NCI-H748 (cell line): ENCODE data around the gene ARHGAP45.

Experiments
- DNase-seq: peaks from one replicate; lab custom pipeline; 2025; ENCODE audit not compliant: unreplicated experiment; lab: John Stamatoyannopoulos, UW

The ARHGAP45 gene

DNA sequence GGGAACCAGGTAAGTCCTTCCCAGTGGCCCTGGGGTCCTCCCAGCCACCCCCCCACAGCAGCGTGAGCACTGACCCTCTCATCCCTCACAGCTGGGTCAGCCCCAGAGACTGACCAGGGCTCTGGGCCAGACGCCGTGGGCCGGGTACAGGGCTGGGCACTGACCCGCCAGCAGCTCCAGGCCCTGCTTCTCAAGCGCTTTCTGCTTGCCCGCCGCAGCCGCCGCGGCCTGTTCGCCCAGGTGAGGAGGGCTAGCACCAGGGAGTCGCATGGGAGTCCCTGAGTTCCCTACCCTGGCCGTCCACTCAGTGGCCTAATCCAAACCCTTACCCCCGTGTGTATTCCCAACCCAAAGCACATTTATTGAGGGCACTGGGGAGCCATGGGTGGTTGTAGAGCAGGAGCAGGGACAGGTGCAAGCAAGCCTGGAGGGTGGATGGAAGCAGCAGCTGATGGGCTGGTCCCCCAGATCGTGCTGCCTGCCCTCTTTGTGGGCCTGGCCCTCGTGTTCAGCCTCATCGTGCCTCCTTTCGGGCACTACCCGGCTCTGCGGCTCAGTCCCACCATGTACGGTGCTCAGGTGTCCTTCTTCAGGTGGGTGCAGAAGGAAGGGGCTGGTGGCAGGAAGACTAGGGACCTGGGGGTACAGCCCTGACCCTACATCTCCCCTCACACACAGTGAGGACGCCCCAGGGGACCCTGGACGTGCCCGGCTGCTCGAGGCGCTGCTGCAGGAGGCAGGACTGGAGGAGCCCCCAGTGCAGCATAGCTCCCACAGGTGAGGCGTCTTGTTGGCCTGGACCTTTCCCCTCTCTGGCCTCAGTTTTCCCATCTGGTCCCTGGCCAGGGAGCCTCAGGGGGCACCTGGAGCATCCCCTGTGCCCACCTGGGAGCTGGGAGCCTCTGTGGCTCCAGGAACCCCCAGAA is 12.6 kb upstream of the ARHGAP45 start:
- DNase-seq: no peak

DNA sequence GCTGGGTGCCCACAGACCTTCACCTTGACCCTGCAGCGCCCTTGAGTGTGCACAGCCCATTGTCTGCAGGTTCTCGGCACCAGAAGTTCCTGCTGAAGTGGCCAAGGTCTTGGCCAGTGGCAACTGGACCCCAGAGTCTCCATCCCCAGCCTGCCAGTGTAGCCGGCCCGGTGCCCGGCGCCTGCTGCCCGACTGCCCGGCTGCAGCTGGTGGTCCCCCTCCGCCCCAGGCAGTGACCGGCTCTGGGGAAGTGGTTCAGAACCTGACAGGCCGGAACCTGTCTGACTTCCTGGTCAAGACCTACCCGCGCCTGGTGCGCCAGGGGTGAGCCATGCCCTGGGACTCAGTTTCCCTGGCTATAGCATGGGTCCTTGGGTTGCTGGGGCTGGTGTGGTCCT is 11.9 kb upstream of the ARHGAP45 start:
- DNase-seq: no peak

DNA sequence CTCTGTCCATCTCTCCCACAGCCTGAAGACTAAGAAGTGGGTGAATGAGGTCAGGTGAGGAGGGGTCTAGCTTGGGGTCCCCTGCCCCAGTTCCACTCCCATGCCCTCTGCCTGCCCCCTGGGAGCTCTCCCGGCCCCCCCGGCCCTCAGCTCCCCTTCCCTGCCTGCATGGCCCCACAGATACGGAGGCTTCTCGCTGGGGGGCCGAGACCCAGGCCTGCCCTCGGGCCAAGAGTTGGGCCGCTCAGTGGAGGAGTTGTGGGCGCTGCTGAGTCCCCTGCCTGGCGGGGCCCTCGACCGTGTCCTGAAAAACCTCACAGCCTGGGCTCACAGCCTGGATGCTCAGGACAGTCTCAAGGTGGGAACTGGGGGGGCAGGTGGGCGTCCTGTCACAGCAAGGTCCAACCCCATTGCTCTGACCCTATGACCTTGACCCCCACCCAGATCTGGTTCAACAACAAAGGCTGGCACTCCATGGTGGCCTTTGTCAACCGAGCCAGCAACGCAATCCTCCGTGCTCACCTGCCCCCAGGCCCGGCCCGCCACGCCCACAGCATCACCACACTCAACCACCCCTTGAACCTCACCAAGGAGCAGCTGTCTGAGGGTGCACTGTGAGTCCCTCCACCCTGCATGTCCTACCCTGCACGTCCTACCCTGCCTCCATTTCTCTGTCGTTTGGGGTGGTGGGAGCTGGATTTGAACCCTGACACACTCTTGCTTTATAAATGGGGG is 10.9 kb upstream of the ARHGAP45 start:
- DNase-seq: no peak

DNA sequence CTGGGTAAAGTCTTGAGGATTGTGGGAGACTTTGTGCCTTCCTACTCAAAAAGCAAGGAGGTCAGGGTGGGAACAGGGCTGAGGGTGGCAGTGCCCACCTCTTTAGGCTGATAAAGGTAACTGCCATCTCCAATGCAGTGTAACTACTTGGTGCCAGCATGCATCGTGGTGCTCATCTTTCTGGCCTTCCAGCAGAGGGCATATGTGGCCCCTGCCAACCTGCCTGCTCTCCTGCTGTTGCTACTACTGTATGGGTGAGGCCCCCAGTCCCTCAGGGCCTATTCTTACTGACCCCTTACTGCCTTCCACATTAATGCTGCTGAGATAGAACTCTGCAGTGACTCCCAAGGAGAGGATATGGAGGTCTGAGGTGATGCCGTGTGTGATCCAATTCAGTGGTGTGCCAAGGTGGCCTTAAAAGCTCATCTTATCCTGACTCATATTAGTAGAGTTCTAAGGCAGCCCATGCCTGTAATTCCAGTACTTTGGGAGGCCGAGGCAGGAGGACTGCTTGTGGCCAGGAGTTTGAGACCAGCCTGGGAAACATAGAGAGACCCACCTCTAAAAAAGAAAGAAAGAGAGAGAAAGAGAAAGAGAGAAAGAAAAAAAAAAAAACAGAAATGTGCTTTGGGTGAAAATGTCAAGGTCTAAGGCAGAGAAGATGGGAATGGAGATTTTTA is 9.7 kb upstream of the ARHGAP45 start:
- no peak for DNase-seq

DNA sequence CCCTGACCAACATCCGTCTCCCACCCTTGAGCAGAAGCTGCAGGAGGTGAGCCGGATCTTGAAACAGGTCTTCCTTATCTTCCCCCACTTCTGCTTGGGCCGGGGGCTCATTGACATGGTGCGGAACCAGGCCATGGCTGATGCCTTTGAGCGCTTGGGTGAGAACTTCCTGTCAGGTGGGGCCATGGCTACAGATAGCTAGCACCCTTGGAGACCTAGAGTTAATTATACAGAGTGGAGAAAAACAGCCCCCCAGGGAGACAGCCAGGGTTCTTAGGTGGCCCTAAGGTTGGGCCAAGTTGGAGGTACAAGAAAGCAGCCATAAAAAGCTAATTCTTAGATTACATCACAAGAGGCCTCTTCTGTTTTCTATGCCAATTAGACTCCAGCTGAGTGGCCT is 8.9 kb upstream of the ARHGAP45 start:
- no peak for DNase-seq

DNA sequence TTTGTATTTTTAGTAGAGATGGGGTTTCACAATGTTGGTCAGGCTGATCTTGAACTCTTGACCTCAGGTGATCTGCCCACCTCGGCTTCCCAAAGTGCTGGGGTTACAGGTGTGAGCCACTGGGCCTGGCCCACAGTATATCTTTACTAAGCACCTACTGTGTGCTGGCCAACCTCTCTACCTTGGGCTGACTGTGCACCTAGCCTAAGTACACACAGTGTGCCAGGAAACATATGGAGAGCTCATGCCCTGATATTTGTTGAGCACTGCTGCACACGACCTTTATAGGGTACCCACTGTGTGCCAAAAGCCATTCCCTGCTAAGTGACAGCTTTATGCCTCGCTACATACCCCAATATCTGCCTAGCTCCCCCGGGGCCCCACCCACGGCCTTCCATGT is 6.3 kb upstream of the ARHGAP45 start:
- no peak for DNase-seq

DNA sequence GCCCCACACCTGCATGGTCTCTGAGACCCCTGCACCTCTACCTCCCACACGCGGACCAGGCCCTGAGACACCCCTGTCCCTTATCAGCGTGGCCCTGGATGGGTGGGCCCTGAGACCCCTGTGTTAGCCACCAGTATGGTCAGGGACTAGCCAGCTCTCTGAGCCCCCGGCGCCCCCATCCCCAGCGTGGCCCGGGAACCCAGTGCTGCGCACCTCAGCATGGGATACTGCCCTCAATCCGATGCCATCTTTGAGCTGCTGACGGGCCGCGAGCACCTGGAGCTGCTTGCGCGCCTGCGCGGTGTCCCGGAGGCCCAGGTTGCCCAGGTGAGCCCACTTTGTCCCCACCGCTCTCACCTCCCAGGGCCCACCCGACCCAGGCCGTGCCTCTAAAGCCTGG is 5.0 kb upstream of the ARHGAP45 start:
- DNase-seq: no peak

DNA sequence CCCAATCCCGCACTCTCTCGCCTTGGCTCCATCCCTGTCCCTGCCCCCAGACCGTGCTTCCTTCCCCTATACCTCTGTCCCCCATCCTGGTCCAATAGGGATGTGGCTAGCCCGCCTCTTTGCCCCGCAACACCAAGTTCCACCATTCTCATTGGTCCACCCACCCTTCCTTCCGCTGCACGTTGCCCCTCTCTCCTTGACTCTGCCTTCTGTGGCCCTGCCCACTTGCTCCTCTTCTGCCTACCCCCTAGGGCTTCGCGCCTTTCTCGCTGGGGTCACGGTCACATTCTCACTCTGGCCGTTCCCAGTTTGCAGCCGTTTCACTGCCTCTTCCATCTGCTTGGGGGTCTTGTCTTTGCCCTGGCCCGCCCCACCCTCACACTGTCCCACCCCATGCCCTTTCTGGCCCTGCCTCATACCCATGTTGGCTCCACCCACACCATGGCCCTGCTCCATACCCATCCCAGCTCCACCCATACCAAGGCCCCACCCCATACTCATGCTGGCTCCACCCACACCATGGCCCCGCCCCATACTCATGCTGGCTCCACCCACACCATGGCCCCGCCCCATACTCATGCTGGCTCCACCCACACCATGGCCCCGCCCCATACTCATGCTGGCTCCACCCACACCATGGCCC is 4.5 kb upstream of the ARHGAP45 start:
- no peak for DNase-seq

DNA sequence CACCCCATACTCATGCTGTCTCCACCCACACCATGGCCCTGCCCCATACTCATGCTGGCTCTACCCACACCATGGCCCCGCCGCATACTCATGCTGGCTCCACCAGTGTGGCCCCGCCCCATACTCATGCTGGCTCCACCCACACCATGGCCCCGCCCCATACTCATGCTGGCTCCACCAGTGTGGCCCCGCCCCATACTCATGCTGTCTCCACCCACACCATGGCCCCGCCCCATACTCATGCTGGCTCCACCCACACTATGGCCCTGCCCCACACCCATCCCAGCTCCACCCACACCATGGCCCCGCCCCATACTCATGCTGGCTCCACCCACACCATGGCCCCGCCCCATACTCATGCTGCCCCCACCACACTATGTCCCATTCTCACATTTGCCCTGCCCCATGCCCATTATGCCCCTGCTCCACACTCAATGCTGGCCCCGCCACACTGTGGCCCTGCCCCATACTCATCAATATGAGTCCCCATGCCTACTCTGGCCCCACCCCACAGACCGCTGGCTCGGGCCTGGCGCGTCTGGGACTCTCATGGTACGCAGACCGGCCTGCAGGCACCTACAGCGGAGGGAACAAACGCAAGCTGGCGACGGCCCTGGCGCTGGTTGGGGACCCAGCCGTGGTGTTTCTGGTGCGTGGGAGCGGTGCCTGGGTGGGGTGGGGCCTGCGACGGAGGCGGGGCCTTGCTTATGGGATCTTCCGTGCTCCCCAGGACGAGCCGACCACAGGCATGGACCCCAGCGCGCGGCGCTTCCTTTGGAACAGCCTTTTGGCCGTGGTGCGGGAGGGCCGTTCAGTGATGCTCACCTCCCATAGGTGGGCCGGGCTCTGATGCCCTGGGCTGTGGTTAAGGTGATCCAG is 3.7 kb upstream of the ARHGAP45 start:
- DNase-seq: no peak

DNA sequence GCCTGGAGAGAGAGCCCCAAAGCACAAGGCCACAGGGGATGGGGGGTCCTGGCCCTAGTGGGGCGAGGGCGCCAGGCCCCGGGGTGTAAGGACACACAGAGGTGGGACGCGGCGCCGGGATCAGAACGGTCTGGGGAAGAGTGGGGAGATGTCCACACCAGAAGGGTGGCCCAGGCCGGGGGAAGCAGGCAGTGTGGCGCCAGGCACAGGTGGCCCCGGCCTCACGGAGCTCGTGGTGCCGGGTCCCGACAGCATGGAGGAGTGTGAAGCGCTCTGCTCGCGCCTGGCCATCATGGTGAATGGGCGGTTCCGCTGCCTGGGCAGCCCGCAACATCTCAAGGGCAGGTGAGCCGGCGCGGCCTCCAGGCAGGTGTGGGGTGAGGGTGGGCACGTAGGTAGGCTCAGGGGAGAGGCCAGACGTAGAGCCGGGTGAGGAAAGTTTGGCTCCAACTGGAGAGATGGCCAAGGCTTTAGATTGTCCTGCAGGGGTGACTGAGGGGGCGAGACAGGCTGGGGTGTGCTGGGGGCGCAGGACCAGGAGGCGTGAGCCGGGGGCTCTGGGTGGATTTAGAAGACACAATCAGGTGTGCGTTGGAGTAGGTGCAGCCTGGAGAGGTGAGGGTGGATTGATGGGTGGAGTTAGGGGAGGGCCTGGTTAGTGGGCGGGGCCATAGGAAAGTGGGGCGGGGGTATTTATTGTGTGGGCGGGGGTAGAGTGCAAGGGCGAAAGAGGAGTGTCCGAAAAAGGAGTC is 2.9 kb upstream of the ARHGAP45 start:
- peak; percentile 49 for DNase-seq

DNA sequence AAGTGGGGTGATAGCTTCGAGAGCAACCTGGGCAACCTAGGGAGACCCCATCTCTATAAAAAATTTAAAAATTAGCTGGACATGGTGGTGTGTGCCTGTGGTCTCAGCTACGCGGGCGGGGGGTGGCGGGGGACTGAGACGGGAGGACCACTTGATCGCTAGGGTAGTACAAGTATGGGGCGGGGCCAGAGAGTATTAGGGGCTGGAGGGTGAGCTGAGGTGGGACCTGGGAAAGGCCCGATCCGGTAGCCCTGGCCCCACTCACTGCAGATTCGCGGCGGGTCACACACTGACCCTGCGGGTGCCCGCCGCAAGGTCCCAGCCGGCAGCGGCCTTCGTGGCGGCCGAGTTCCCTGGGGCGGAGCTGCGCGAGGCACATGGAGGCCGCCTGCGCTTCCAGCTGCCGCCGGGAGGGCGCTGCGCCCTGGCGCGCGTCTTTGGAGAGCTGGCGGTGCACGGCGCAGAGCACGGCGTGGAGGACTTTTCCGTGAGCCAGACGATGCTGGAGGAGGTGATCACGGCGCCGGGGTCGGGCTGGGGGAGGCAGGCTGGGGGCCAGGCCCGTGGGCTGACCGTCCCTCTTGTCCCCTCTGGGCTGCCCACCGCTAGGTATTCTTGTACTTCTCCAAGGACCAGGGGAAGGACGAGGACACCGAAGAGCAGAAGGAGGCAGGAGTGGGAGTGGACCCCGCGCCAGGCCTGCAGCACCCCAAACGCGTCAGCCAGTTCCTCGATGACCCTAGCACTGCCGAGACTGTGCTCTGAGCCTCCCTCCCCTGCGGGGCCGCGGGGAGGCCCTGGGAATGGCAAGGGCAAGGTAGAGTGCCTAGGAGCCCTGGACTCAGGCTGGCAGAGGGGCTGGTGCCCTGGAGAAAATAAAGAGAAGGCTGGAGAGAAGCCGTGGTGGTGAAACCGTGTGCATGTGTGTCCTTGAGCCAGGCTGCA is 2.0 kb upstream of the ARHGAP45 start:
- DNase-seq: peak; percentile 73

DNA sequence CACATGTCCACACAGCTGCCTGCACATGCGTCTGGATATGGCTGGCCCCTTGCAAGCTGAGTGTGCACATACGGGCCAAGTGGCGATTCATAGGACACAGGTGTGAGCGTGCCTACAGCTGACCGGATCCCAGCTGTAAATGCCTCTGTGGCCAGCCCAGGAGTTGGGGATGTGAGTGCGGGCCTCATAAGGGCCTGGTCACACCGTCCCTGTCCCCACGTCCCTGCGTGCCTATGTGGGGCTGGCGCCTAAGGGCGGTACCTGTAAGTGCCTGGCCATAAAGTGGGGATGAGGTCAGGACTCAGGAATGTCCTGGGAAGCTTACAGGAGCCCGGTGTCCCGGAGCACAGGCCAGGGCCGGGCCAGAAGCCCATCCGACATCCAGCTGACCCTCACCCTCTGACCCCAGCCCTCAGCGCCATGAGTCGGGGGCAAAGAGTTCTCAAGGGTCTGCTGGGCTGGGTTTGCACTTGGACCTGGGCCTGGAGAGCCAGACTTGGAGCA is 1.3 kb upstream of the ARHGAP45 start:
- DNase-seq: no peak

DNA sequence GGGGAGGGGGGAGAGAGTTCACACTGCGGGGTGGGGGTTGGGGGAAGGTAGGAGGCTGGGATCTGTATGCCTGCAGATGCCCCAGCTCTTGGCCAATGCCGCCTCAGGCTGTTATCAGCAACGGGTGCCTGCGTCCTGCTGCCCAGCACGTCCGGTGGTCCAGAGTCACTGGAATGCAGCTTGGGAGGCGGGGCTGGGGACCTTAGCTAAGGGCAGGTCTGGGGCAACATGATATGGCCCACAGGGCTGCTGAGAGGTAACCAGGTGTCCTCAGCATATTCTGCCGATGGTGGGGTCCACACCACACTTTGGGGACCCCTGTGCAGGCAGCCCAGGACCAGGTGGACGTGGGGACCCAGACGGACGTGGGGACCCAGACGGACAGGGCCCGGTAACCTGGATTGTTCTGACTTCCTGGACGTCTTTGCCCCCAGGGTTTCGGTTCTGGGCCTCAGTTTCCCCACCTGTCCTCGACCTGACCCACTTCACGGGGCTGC is 668 bp upstream of the ARHGAP45 start:
- no peak for DNase-seq

DNA sequence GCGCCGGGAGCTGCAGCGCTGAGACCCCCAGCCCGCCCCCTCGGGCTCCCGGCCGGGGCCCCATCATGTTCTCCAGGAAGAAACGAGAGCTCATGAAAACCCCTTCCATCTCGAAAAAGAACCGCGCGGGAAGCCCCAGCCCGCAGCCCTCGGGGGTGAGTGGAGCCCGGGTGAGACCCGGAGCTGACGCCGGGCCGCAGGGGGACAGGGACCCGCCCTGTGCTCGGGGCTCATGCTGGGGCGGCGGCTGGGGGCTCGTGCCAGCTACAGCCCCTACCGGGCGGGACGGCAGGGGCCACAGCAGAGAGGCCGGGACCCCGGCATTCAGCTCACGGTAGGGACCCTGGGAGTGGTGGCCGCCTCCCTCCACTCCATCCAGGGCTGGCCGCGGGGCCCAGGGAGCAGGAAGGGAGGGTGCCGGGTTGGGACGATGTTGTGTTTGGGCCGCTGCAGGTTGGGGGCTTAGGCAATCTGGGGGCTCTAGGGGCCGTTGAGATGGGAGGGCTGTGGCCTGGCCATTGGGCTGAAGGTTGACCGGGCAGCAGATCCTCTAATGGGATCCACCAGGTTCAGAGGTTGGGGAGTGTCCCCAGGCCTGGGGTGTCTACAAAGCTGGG is 482 bp downstream of the ARHGAP45 start:
- DNase-seq: no peak

DNA sequence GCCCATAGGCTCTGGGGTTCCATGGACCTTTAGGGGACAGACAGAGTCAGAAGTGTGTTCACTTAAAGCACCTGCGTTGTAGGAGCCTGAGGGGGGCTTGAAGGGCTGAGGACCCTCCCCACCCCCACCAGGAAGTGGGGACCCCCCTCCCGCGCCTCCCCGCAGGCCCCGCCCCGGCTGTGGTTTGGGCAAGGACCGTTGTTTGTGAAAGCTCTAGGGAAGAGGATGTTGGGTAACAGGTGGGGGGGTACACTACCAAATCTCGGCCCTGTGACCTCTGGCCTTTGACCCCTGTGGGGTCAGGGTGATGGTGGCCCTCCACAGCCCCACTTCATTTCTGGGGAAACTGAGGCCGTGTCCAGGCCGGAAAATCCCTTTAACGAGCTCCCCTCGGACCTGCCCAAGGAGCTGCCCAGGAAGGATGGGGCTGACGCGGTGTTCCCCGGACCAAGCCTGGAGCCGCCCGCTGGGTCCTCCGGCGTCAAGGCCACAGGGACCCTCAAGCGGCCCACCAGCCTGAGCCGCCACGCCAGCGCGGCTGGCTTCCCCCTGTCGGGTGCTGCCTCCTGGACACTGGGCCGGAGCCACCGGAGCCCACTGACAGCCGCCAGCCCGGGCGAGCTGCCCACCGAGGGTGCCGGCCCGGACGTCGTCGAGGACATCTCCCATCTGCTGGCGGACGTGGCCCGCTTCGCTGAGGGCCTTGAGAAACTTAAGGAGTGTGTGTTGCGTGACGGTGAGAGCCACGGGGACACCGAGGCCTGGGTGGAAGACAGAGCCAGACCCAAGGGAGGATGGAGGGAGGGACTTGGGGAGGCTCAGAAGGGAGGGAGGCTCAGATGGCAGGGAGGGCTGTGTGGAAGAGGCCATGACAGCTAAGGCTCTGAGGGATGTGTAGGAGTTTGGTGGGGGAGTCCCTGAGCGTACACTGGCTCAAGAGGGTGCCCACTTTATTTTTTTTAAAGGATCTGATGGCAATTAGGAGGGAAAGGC is 1.3 kb downstream of the ARHGAP45 start:
- no peak for DNase-seq

DNA sequence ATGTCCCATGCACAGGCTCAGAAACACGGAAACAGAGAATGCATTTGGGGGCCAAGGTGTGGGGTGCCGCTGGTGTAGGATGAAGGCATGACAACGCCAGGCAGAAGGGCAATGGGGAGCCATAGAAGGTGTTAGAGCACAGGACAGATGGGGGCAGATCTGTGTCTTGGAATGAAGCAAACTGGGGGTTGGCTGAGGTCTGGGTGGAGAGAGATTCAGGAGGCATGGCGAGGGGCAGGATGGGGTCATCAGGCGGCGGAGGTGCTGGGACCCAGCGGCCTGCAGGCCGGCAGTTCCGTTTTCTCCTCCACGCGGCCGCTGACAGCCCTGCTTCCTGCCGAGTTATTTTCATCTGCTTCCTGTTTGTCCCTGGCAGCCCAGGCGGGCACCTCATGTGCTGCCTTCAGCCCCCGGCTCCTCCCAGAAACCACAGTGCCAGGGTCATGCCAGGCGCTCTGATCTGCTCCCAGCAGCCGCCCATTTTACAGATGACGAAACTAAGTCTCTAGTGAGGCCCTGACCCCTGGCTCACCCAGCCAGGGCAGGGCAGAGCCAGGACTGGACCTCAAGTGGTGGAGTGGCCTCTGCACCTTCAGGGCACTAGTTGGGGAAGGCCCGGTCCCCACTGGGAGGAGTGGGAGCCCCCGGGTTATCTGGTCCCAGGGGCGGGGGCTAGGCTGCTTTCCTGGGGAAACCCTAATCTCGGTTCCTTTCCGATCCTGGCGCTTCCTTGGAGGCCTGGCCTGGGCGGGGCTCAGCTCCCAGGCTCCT is 2.2 kb downstream of the ARHGAP45 start:
- DNase-seq: no peak
